Stomach (tissue), 9 donors: ENCODE data around the gene PTMA. TPM values are rescaled to one million over a fixed set of nuclear protein-coding genes. Genes with fewer than 3 reads are reported as not detected.

Experiments used
- DNase-seq, 2 donors: peaks; one replicate each; pipeline versions ENCODE4 v3.0.0 to v3.0.0-alpha.2; 2013 to 2019
- H3K27ac ChIP-seq, 5 donors: fragments of 200-600 bp in 4 of 5; sonication (generic) in 4 of 5; one replicate each; pipeline ENCODE4 v1.5.1; 2013 to 2019; ENCODE audit warnings: mild to moderate bottlenecking in 1 of 5, moderate library complexity in 1 of 5
- H3K27me3 ChIP-seq, 3 donors: fragments of 200-600 bp; sonication (generic); one replicate each; pipeline ENCODE4 v1.5.1; 2017 to 2019; ENCODE audit warnings: mixed run types in 1 of 3
- H3K36me3 ChIP-seq, 4 donors: fragments of 200-600 bp; sonication (generic); 1 replicate in 3 of 4; 2 replicates in 1 of 4; pipeline ENCODE4 v1.5.1; 2016 to 2019
- H3K4me1 ChIP-seq, 4 donors: fragments of 200-600 bp; sonication (generic); one replicate each; pipeline ENCODE4 v1.5.1; 2016 to 2019
- H3K4me3 ChIP-seq, 4 donors: fragments of 200-600 bp; sonication (generic) in 3 of 4; one replicate each; pipeline ENCODE4 v1.5.1; 2016 to 2019; ENCODE audit warnings: mild to moderate bottlenecking in 1 of 4
- H3K9me3 ChIP-seq, 4 donors: fragments of 200-600 bp; sonication (generic); one replicate each; pipeline ENCODE4 v1.5.1; 2016 to 2019
- CTCF ChIP-seq, 7 experiments: fragments of 450-650 bp in 4 of 7; fragments of 200-600 bp in 3 of 7; sonication (generic) in 3 of 7; IDR thresholded peaks; one replicate each; pipeline ENCODE4 v1.5.1; 2016 to 2019; ENCODE audit warnings: antibody characterized with exemption in 7 of 7, control low read depth in 2 of 7, mild to moderate bottlenecking in 1 of 7
- EP300 ChIP-seq: sonication (generic); formaldehyde crosslinking; IDR thresholded peaks from one replicate; pipeline ENCODE4 v1.6.1; 2017; ENCODE audit warnings: antibody characterized with exemption
- POLR2A ChIP-seq, 4 donors: fragments of 450-650 bp; IDR thresholded peaks; one replicate each; pipeline ENCODE4 v1.6.1; 2016; ENCODE audit warnings: antibody characterized with exemption in 4 of 4, control low read depth in 2 of 4, mild to moderate bottlenecking in 1 of 4, moderate library complexity in 1 of 4
- POLR2AphosphoS5 ChIP-seq, 3 donors: sonication (generic); formaldehyde crosslinking; IDR thresholded peaks; one replicate each; pipeline ENCODE4 v1.6.1; 2016; ENCODE audit warnings: antibody characterized with exemption in 3 of 3
- WGBS, 5 donors: extraction: QIAGEN DNeasy Blood & Tissue Kit in 3 of 5; methylation state at CpG; one replicate each; pipeline versions ENCODE4 v1.1.5 to v1.1.7; 2013 to 2018; 5-methylcytosine and 5-hydroxymethylcytosine counted together
- intact Hi-C: fragments of 100-400 bp; cut with DNase I; formaldehyde crosslinking; loops from one replicate; pipeline ENCODE4 v1.15.1; 2023; ENCODE audit warnings: low total_unique reads
- polyA plus RNA-seq, 3 donors: library from polyadenylated mRNA; stranded (reverse); fragments of 200-250 nt; gene quantifications; one replicate each; pipeline ENCODE4 v1.2.3, GENCODE V29; 2013
- total RNA-seq, 5 donors: library from RNA; depleted of rRNA; stranded (reverse); fragments of >200 nt; gene quantifications; one replicate each; pipeline versions ENCODE4 v1.1.0 to v1.2.3, GENCODE V29; 2014 to 2016
- donor health status: healthy with polysubstance abuse.
- donor health status: Bipolar disorder and iron deficiency.
- donor health status: healthy.

The PTMA gene
- total and polyA plus RNA-seq, 8 donors, result 244 to 2,006 (median 1,059) TPM

GRCh38 chr2:231716666-231717280, 8.4 kb downstream of the PTMA start:
- no peak overlapping the region for H3K4me3 ChIP-seq
- H3K36me3 ChIP-seq, result peaks cover 17 to 23% (median 19%) of the 10 kb centered on the region in 4 donors
- WGBS, 5 donors, result 82 to 90% (median 87%) methylated on average over 11 of the region's 11 CpGs
- peaks cover 16 to 37% (median 32%) of the 10 kb centered on the region in 4 donors for H3K4me1 ChIP-seq
- no peaks in the 10 kb centered on the region for H3K9me3 ChIP-seq
- H3K27ac ChIP-seq, result peak overlapping the region in 1 of 5 donors; percentile 31
- DNase-seq, result no peak
- intact Hi-C loops, result no loop called here
- H3K27me3 ChIP-seq, result no peaks in the 10 kb centered on the region
- no peak for TF ChIP-seq EP300

GRCh38 chr2:231717281-231718171, 9.2 kb downstream of the PTMA start:
- no peak overlapping the region for H3K4me3 ChIP-seq
- H3K27ac ChIP-seq, result peak overlapping the region in 1 of 5 donors; percentile 23
- no peaks in the 10 kb centered on the region for H3K27me3 ChIP-seq
- peaks cover 10 to 15% (median 11%) of the 10 kb centered on the region in 4 donors for H3K36me3 ChIP-seq
- peak in 1 of 2 donors; percentile 55 for DNase-seq
- H3K9me3 ChIP-seq, result no peaks in the 10 kb centered on the region
- H3K4me1 ChIP-seq, result peaks cover 9 to 30% (median 25%) of the 10 kb centered on the region in 4 donors
- 83 to 91% (median 89%) methylated on average over 13 of the region's 13 CpGs for WGBS, 5 donors
- intact Hi-C loops, result no loop called here
- no peak for TF ChIP-seq EP300
- no peak for TF ChIP-seq POLR2A (IDR thresholded peaks at IDR 0.05)
- no peak for TF ChIP-seq CTCF (IDR thresholded peaks at IDR 0.05)
- no peak for TF ChIP-seq POLR2AphosphoS5 (IDR thresholded peaks at IDR 0.05)

- Histone ChIP-seq H3K27ac (no peak overlapping the region), H3K36me3 (peaks cover 0 to 5% (median 2%) of the 10 kb centered on the region in 4 donors), H3K4me3 (no peak overlapping the region), H3K27me3 (no peaks in the 10 kb centered on the region), H3K9me3 (no peaks in the 10 kb centered on the region), H3K4me1 (peaks cover 4 to 19% (median 15%) of the 10 kb centered on the region in 4 donors)
- 67 to 82% (median 74%) methylated on average over 6 of the region's 6 CpGs for WGBS, 5 donors
- intact Hi-C loops, result no loop called here
- no peak for DNase-seq
- TF ChIP-seq EP300, result no peak
- no peak for TF ChIP-seq POLR2AphosphoS5 (IDR thresholded peaks at IDR 0.05)
- no peak for TF ChIP-seq CTCF (IDR thresholded peaks at IDR 0.05)
- TF ChIP-seq POLR2A (IDR thresholded peaks at IDR 0.05), result no peak
These were observed 10.5 kb downstream of the PTMA start for GRCh38 chr2:231718799-231719198.

- no peak for DNase-seq
- Histone ChIP-seq H3K4me1 (peaks cover 0 to 2% (median under 1%) of the 10 kb centered on the region in 4 donors), H3K36me3 (no peaks in the 10 kb centered on the region), H3K9me3 (no peaks in the 10 kb centered on the region), H3K27me3 (no peaks in the 10 kb centered on the region), H3K27ac (no peak overlapping the region), H3K4me3 (no peak overlapping the region)
- intact Hi-C loops, result no loop called here
- TF ChIP-seq EP300 (no peak), POLR2AphosphoS5 (IDR thresholded peaks at IDR 0.05) (no peak), CTCF (IDR thresholded peaks at IDR 0.05) (no peak)
- WGBS, 5 donors, result 68 to 80% (median 74%) methylated on average over 7 of the region's 7 CpGs
These were observed 12.1 kb downstream of the PTMA start for GRCh38 chr2:231720292-231720986.
